DND-41 (cell line): ENCODE data around the gene DPYD.

Source experiments
- ATAC-seq: fragments of 200-7000 bp; cut with Tn5 transposase; 3 replicates; pipeline ENCODE4 v1.9.1; 2021; ENCODE audit warnings: low read depth; ENCODE audit not compliant: insufficient read depth
- DNase-seq: peaks from one replicate; pipeline ENCODE4 v3.0.0-alpha.2; 2020
- H2AFZ ChIP-seq: 2 replicates; pipeline ENCODE4 v1.6.0; 2012; ENCODE audit warnings: low read depth, low read length
- H3K27ac ChIP-seq: 2 replicates; pipeline ENCODE4 v1.5.1; 2012; ENCODE audit warnings: low read length, inconsistent platforms
- H3K27me3 ChIP-seq: fragments of 200-600 bp; sonication (generic); 2 replicates; pipeline ENCODE4 v1.6.0; 2012; ENCODE audit warnings: low read length, mild to moderate bottlenecking, inconsistent platforms; ENCODE audit not compliant: insufficient read depth, poor library complexity
- H3K36me3 ChIP-seq: 2 replicates; pipeline ENCODE4 v1.5.1; 2012; ENCODE audit warnings: low read length, inconsistent platforms; ENCODE audit not compliant: insufficient read depth
- H3K4me1 ChIP-seq: 2 replicates; pipeline ENCODE4 v1.5.1; 2012; ENCODE audit warnings: mild to moderate bottlenecking, low read length; ENCODE audit not compliant: insufficient read depth
- H3K4me2 ChIP-seq: 2 replicates; pipeline ENCODE4 v1.6.0; 2012; ENCODE audit warnings: mild to moderate bottlenecking, moderate library complexity, low read length, inconsistent platforms; ENCODE audit not compliant: insufficient read depth
- H3K4me3 ChIP-seq, 2 experiments: fragments of 200-600 bp in 1 of 2; shearing (Covaris generic) in 1 of 2; 2 replicates each; pipeline ENCODE4 v1.5.1; 2012 to 2016; ENCODE audit warnings: inconsistent platforms in 2 of 2, low read length in 2 of 2, mild to moderate bottlenecking in 2 of 2, low read depth in 1 of 2, moderate library complexity in 1 of 2
- H3K79me2 ChIP-seq: 2 replicates; pipeline ENCODE4 v1.6.0; 2012; ENCODE audit warnings: low read length, inconsistent platforms; ENCODE audit not compliant: insufficient read depth
- H3K9ac ChIP-seq: 2 replicates; pipeline ENCODE4 v1.6.0; 2012; ENCODE audit warnings: low read depth, mild to moderate bottlenecking, inconsistent platforms, low read length, moderate library complexity
- H3K9me3 ChIP-seq: 2 replicates; pipeline ENCODE4 v1.5.1; 2012; ENCODE audit warnings: low read length, moderate library complexity, mild to moderate bottlenecking, inconsistent platforms; ENCODE audit not compliant: insufficient read depth, severe bottlenecking
- H4K20me1 ChIP-seq: 2 replicates; pipeline ENCODE4 v1.6.0; 2012; ENCODE audit warnings: low read length; ENCODE audit not compliant: insufficient read depth
- EZH2 ChIP-seq: IDR thresholded peaks from 3 replicates; pipeline ENCODE4 v1.6.1; 2012; ENCODE audit warnings: borderline replicate concordance, low read depth, mild to moderate bottlenecking, moderate library complexity, low read length, inconsistent platforms; ENCODE audit not compliant: severe bottlenecking
- TF ChIP-seq, protein P1 (sequence below): IDR thresholded peaks from 2 replicates; pipeline ENCODE4 v1.5.1; 2012; ENCODE audit warnings: borderline replicate concordance, low read length, moderate library complexity, mild to moderate bottlenecking; ENCODE audit not compliant: poor library complexity, severe bottlenecking; ENCODE audit errors: extremely low read depth

The DPYD gene

GRCh38 chr1:97814121-97814520, 106.7 kb downstream of the DPYD start:
- Histone ChIP-seq H3K27me3 (no peaks in the 10 kb centered on the region), H2AFZ (no peak overlapping the region), H3K4me3 (no peak overlapping the region), H3K4me1 (no peaks in the 10 kb centered on the region; the same call in 1 of the 2 replicates), H4K20me1 (no peaks in the 10 kb centered on the region), H3K9ac (no peak overlapping the region), H3K27ac (no peak overlapping the region), H3K9me3 (no peaks in the 10 kb centered on the region), H3K4me2 (no peak overlapping the region), H3K79me2 (no peaks in the 10 kb centered on the region), H3K36me3 (peaks cover 10% of the 10 kb centered on the region; the same call in 1 of the 2 replicates)
- TF ChIP-seq, protein P1, sequence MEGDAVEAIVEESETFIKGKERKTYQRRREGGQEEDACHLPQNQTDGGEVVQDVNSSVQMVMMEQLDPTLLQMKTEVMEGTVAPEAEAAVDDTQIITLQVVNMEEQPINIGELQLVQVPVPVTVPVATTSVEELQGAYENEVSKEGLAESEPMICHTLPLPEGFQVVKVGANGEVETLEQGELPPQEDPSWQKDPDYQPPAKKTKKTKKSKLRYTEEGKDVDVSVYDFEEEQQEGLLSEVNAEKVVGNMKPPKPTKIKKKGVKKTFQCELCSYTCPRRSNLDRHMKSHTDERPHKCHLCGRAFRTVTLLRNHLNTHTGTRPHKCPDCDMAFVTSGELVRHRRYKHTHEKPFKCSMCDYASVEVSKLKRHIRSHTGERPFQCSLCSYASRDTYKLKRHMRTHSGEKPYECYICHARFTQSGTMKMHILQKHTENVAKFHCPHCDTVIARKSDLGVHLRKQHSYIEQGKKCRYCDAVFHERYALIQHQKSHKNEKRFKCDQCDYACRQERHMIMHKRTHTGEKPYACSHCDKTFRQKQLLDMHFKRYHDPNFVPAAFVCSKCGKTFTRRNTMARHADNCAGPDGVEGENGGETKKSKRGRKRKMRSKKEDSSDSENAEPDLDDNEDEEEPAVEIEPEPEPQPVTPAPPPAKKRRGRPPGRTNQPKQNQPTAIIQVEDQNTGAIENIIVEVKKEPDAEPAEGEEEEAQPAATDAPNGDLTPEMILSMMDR = no peak
- TF ChIP-seq EZH2 = no peak
- ATAC-seq (no peak), DNase-seq (no peak)

- no peak overlapping the region for H3K27ac ChIP-seq
- H3K4me1 ChIP-seq = no peaks in the 10 kb centered on the region; the same call in 1 of the 2 replicates
- H3K36me3 ChIP-seq = 0 out of 2 replicates have a peak, but pooled peaks cover 3% of the 10 kb centered on the region
- DNase-seq (no peak), ATAC-seq (no peak)
- H3K79me2 ChIP-seq = no peaks in the 10 kb centered on the region
- no peak overlapping the region for H3K4me3 ChIP-seq
- no peak overlapping the region for H3K4me2 ChIP-seq
- H3K9me3 ChIP-seq = no peaks in the 10 kb centered on the region
- H3K9ac ChIP-seq = no peak overlapping the region
- H3K27me3 ChIP-seq = no peaks in the 10 kb centered on the region
- no peak for TF ChIP-seq EZH2
- TF ChIP-seq, protein P1 = no peak
- no peaks in the 10 kb centered on the region for H4K20me1 ChIP-seq
- no peak overlapping the region for H2AFZ ChIP-seq
Observed at GRCh38 chr1:97812076-97812475, 108.8 kb downstream of the DPYD start.

- no peaks in the 10 kb centered on the region for H3K36me3 ChIP-seq
- H3K9ac ChIP-seq = no peak overlapping the region
- H3K27ac ChIP-seq = no peak overlapping the region
- no peaks in the 10 kb centered on the region for H3K79me2 ChIP-seq
- TF ChIP-seq EZH2 = no peak
- TF ChIP-seq, protein P1 = no peak
- ATAC-seq (no peak), DNase-seq (no peak)
- H3K9me3 ChIP-seq = no peaks in the 10 kb centered on the region
- no peaks in the 10 kb centered on the region for H3K4me1 ChIP-seq
- no peak overlapping the region for H3K4me3 ChIP-seq
- H2AFZ ChIP-seq = no peak overlapping the region
- no peaks in the 10 kb centered on the region for H4K20me1 ChIP-seq
- no peak overlapping the region for H3K4me2 ChIP-seq
- no peaks in the 10 kb centered on the region for H3K27me3 ChIP-seq
Observed at GRCh38 chr1:97806996-97807520, 113.8 kb downstream of the DPYD start.

DNA sequence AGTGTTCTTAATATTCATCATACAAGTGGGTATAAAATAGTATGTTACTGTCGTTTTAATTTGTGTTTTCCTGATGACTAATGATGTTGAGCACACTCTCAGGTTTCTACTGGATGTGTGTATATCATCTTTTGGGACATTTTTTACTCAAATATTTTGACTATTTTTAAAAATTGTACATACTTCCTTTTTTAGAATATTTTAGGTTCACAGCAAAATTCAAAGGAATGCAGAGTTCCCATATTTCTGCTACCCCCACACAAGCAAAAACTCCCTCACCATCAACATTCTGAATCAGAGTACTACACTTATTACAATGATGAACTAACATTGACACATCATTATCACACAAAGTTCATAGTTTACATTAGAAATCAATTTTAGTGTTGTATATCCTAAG, 114.5 kb downstream of the DPYD start:
- Histone ChIP-seq H3K79me2 (no peaks in the 10 kb centered on the region), H2AFZ (no peak overlapping the region), H3K9ac (no peak overlapping the region), H3K4me1 (no peaks in the 10 kb centered on the region), H3K4me2 (no peak overlapping the region), H4K20me1 (no peaks in the 10 kb centered on the region), H3K9me3 (no peaks in the 10 kb centered on the region), H3K4me3 (no peak overlapping the region), H3K36me3 (no peaks in the 10 kb centered on the region), H3K27ac (no peak overlapping the region), H3K27me3 (no peaks in the 10 kb centered on the region)
- DNase-seq = no peak
- TF ChIP-seq, protein P1 = no peak
- no peak for TF ChIP-seq EZH2
- no peak for ATAC-seq
